NCI-H82 treated with DMSO at 0.1 percent for 48 hours (cell line): ENCODE data around the gene AEN.

Source experiments
- DNase-seq: peaks from one replicate; lab custom pipeline; 2025; ENCODE audit not compliant: unreplicated experiment; lab: John Stamatoyannopoulos, UW

Gene AEN

DNA sequence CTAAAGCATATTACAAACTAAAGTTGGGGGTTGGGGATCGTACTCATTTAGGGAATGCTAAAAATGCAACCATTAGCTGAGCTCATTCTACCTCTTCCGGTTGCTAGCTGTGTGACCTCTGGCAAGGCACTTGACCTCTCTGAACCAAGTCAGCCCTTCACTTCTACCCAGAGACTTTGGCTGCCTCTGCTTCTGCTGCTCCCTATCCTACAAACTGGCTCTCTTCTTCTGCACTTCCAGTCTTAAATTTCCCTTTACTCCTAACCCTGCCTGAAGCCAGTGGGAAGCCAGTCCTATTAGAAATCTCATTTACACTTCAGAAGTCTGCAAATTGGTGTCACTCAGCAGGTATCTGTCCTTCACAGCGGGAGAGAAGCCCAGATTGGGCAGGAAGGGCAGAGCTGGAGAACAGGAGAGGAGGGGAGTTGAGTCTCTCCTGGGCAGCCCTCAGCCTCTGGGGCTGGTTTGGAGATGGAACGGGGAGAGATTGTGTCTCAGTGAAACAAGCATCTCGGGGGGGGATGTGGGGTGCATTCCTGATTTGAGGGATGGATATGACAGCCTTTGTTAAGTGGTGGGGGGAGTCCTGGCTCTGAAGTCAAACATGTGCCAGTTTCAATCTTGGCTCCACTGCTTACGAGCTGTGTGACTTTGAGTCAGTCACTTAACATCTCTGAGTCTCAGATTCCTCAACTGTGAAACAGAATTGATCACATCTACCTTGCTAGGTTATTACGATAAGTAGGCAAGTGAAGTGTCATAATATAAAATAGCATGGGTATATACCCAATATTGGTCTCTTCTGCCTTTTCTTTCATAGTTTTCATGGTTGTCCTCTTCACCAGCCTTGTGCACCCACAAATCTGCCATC, 7.8 kb upstream of the AEN start:
- no peak for DNase-seq

GRCh38 chr15:88615303-88616107, 5.6 kb upstream of the AEN start:
- DNase-seq, result no peak

DNA sequence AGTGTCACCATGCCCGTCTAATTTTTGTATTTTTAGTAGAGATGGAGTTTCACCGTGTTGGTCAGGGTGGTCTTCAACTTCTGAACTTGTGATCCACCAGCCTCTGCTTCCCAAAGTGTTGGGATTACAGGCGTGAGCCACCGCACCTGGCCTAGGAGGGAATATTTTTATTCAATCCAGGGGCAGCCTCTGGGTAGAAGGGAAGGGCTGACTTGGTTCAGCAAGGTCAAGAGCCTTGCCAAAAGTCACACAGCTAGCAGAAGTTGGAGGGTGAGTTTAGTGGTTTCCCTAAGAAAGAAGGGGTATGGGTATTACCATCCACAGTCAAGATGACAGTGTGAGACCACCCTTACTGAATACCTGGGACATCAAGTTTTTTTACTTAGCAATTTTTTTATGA, 4.9 kb upstream of the AEN start:
- no peak for DNase-seq

DNA sequence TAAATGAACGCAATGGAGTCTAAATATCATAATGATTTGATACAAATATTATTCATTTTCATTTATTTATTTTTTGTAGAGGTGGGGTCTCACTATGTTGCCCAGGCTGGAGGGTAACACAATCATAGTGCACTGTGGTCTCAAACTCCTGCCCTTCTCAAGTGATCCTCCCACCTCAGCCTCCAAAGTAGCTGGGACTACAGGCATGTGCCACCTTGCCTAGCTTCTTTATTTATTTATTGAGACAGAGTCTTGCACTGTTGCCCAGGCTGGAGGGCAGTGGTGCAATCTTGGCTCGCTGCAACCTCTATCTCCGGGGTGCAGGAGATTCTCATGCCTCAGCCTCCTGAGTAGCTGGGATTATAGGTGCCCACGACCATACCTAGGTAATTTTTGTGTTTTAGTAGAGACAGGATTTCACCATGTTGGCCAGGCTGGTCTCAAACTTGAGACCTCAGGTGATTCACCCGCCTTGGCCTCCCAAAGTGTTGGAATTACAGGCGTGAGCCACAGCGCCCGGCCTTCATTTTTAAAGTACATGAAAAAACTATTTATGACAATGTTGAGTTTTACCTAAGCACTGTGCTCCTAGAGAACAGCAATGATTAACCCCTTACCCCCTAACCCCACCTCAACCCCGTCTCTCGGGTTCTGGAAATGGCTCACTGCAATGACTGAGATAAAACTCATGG, 4.0 kb upstream of the AEN start:
- no peak for DNase-seq

DNA sequence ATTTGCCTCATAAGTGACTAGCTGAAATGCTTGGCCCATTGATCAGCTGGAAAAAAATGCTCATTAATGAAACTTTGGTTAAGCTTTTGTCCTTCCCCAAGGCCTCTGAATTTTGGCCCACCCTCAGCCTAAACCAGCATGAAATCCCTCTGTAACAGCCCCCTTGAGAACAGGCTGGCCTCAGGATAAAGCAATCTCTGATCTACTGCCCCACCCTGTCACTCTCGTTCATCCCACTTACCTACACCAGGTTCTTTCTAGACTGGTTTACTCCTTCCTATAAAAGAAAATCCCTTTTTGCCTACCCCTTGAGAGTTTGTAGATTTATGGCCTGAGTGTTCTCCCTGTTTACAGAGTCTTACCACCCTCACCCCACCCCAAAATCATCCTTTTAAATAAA, 3.4 kb upstream of the AEN start:
- DNase-seq, result peak; percentile 75

- no peak for DNase-seq
Measured at GRCh38 chr15:88618686-88619085, 2.5 kb upstream of the AEN start.

DNA sequence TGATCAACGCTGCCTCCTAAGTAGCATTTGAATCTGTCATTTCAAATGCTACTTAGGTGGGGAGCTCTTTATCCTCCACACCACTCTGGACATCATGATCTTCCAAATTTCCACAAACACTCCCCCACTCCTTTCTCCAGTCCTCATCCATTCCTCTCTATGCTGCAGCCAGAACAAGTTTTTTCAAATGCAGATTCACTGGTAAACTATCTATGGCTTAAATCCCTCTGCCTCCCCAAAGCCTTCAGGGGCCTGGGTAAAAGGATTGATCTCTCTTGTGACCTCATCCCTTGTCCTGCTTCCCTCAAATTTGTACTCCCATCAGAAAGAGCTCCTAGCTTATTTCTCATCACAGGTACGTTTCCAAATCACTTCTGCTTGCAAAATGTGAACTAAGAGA, 1.3 kb upstream of the AEN start:
- no peak for DNase-seq

- no peak for DNase-seq
Measured at GRCh38 chr15:88621789-88622604, 857 bp downstream of the AEN start.

DNA sequence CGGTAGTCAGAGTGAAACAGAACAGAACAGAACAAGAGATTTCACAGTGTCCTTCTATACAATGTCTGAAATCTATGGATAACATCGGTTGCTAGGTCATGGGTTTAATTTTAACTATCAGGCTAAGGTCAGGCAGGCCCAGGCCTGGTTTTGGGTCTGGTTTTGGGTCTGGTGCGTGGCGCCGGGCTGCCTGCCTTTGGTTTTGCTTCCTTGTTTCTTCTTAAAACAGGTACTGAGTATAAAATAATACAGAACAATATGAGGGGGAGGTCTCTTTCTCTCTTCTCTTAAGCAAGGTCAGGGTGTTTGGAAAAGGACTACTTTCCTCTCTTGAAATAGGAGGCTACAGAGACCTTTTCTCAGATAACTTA, 1.4 kb downstream of the AEN start:
- no peak for DNase-seq

DNA sequence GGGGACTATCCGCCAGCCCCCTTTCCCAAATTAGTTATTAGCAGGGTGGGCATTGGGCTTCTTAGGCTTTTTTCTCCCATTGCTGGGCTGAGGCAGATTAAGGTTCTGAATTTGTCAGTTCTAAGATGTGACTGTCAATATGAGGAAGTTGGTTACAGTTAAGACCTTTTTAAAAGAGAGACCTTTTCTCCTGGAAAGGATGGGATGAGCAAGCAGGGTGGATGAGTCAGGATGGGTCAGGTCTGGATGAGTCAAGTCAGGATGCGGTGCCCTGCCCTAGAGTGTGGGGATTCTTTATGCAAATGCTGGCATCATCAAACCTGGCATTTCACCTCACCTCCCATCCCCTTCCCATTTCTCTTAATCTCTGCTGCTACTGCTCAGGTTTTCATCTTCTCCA, 1.9 kb downstream of the AEN start:
- DNase-seq, result no peak

DNA sequence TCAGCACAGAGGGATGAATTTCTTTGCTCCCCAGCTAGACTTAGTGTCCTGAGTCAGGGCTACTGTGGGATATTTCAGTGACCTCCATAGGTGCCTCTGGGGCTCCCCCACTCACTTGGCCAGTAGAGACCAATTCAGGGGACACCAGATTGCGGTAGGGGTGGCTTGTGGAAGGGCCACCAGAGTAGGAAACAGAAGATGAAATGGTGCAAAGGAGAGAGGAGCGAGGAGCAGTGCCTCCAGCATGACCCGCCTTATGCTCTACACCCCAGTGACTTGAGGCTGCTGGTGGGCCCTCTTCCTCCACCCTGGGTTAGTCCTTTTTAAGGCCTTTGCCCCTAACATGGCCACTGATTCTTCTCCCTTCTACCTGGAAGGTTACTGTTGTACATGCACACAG, 2.5 kb downstream of the AEN start:
- no peak for DNase-seq

DNA sequence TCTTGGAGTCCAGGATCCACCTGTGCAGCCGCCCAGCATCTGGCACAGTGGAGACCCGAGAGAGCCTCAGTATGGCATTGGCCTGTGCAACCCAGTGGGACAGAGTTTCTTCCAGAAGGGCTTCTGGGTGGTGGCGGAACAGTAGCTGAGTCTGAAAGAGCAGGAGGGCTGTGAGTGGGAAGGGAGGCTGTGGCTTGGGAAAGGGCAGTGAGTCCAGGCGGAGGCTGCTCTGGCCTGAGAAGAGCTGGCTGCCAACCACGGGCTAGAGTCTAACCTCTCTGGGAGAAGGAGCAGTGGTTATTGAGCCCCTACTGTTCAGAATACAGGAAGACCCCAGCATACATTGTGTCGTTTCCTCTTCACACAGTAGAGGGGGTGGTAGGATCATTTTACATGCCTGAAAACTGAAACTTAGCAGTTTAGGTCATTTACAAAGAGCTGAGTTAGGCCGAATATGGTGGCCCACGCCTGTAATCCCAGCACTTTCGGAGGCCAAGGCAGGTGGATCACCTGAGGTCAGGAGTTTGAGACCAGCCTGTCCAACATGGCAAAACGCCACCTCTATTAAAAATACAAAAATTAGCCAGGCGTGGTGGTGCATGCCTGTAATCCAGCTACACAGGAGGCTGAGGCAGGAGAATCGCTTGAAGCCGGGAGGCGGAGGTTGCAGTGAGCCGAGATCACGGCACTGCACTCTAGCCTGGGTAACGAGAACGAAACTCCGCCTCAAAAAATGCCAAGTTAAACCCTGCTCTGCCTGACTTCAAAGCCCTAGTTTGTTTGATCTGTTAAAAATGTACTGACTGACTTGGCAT, 3.2 kb downstream of the AEN start:
- no peak for DNase-seq

DNA sequence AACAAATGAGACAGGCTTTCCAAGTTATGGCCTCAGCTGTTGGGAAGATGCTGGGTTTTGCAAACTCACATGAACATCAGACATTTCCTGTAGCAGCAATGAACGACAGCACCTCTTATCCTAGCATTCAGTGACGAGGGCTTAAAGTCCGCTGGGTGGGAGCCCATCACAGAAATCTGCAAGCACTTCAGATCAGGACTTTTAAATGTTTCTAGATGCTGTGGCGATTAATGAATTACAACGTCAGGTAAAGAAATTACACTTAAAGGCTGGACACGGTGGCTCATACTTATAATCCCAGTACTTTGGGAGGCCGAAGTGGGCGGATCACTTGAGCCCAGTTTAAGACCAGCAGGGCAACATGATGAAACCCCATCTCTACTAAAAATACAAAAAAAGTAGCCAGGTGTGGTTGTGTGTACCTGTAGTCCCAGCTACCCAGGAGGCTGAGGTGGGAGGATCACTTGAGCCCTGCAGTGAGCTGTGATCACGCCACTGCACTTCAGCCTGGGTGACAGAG, 3.9 kb downstream of the AEN start:
- DNase-seq, result no peak

- DNase-seq, result no peak
Measured at GRCh38 chr15:88625943-88626741, 5.0 kb downstream of the AEN start.

DNA sequence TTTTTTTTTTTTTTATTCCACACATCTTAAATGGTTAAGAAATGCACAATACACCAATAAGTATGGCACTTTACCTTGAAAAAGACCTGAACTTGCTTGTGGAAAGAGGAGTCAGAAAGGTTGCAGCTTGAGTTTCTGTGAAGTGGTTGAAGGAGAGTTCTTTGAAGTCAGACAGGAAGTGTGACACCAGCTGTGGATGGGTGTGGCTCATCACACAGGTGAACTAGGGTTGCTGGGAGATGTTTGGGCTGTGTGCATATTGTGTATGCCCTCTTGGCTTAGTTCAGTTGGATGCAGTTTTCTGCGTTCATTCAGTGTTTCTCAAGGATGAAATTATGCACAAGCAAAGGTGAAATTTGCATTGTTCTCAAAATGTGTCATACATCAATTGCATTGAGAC, 6.3 kb downstream of the AEN start:
- DNase-seq, result no peak

DNA sequence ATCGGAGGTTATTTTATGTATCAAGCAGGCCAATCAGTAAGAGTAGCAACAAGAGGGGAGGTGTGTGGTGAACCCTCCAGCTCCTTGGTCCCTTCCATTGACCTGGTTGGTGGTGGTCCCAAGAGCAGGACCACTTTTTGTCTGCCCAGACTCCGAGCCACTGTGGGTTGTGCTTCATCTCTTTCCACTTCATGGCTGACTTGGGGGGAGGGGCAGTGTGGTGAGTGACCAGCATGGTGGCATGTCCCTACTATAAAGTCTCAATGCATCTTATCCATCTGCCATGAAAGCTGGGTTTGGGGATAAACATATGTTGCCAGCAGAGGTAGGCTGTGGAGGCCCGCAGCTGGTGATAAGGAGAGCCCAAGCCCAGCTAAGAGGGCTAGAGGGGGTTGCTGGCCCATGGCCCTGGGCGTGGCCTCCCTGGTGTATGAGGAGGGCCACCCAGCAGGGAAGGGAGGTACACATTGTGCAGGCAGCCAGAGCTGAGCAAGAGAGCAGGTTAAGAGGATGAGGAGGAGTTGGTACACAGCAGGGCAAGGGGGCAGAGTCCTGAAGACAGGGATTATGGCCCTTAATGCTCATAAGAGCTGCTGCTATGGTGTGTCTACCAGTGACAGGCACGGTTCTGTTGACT, 7.0 kb downstream of the AEN start:
- DNase-seq, result no peak

- DNase-seq, result no peak
Measured at GRCh38 chr15:88629071-88629470, 7.9 kb downstream of the AEN start.

DNA sequence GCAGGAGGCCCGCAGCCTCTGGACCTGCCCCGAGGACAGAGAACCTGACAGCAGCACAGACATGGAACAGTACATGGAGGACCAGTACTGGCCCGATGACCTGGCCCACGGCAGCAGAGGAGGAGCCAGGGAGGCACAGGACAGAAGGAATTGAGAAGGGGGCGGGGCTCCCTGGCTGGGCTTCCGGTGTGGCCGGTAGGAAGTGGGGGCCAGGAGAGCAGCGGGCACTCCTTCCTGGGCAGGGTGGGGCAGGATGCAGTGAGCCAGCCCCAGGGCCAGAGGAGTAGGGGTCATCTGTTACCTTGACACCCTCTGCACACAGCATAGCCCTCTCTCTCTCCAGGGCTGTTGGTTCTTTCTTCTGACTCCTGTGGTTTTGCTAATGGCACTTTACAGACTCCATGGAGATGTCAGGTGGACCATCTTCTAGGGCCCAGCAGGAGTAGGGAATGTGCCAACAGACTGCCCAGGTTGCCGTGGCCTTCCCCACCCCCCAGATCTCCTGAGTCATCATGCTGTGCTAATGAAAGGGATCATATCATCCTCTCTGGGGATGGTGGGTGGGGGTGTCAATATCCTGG, 9.1 kb downstream of the AEN start:
- DNase-seq, result no peak
